ENCODE results near the gene SEMA3B. TPM values are rescaled to one million over a fixed set of nuclear protein-coding genes. Genes with fewer than 3 reads are reported as not detected.

Gene SEMA3B
- total and polyA plus RNA-seq, 2 of the 4 experiments (the other 2 are of a cell fraction): 4.3 to 29.3 TPM

GRCh38 chr3:50248387-50248786 lies 20.6 kb upstream of the SEMA3B start:
- H3K79me1 ChIP-seq (ENCODE audit: low read depth in 1 of 2, low read length in 2 of 2): peaks cover 9 to 87% of the 10 kb centered on the region in 2 experiments
- H3K23ac ChIP-seq (ENCODE audit: low read depth, low read length): peak overlapping the region; percentile 26; the same call in 1 of the 2 replicates
- no peak overlapping the region for H2BK15ac ChIP-seq (ENCODE audit: low read depth, low read length)
- H2AK9ac ChIP-seq (replicated peaks; ENCODE audit: low read depth, low read length, poor library complexity): peak overlapping the region; percentile 60
- H3K4ac ChIP-seq (ENCODE audit: low read depth, low read length): peak overlapping the region; percentile 44
- peak overlapping the region; percentile 8 for H2AFZ ChIP-seq (replicated peaks; ENCODE audit: low read length, poor library complexity)
- WGBS, 2 experiments (ENCODE audit: extremely low coverage in 2 of 2, insufficient read length in 1 of 2): no CpG with 5 or more reads among the region's 3 CpGs
- H3K14ac ChIP-seq (replicated peaks; ENCODE audit: low read depth, low read length): peak overlapping the region; percentile 27
- ChIA-PET CTCF (interaction anchor here (0.7 to 1.3 kb wide), 2 partner anchors 9 to 10 kb away, joined by 3 to 5 read pairs; no protein-coding TSS in a partner anchor), POLR2A (ENCODE audit: unreplicated experiment) (no interaction called here)
- 0 out of 2 replicates have a peak overlapping the region, but pooled peaks have one; percentile 16 for H3K4me2 ChIP-seq (ENCODE audit: low read depth, low read length)
- H2AK5ac ChIP-seq (ENCODE audit: low read depth, low read length): peak overlapping the region; percentile 51; the same call in 1 of the 2 replicates
- peaks cover 33% of the 10 kb centered on the region for H3K36me3 ChIP-seq (ENCODE audit: control insufficient read depth, insufficient read depth, low read length)
- dilution Hi-C loops (cut with HindIII; ENCODE audit: low sequenced_read_pairs, unreplicated experiment) (no loop called here), intact Hi-C loops (cut with micrococcal nuclease) (no loop called here), in situ Hi-C loops (cut with MboI; ENCODE audit: low sequenced_read_pairs) (no loop called here)
- no peak overlapping the region for H3K18ac ChIP-seq (ENCODE audit: low read depth, low read length)
- peak overlapping the region; percentile 36 for H3K27ac ChIP-seq (ENCODE audit: insufficient read depth, low read length)
- peak overlapping the region; percentile 14; the same call in 1 of the 2 replicates for H2BK120ac ChIP-seq (ENCODE audit: low read depth, low read length)
- H3K9me1 ChIP-seq (ENCODE audit: insufficient read depth, low read length): peaks cover 24% of the 10 kb centered on the region
- peak overlapping the region; percentile 22; the same call in 1 of the 2 replicates for H3K9ac ChIP-seq (ENCODE audit: low read depth, low read length)
- peaks cover 61% of the 10 kb centered on the region for H3K4me1 ChIP-seq (ENCODE audit: control insufficient read depth, insufficient read depth, low read length)
- no peak overlapping the region for H3K4me3 ChIP-seq (ENCODE audit: insufficient read depth, low read depth, low read length)
- H4K91ac ChIP-seq (ENCODE audit: insufficient read depth, low read depth, low read length): peak overlapping the region; percentile 48
- no peak for DNase-seq
- no peak overlapping the region for H4K5ac ChIP-seq (ENCODE audit: low read depth, low read length)
- peak overlapping the region; percentile 76 for H2BK5ac ChIP-seq (ENCODE audit: low read depth, low read length, poor library complexity, severe bottlenecking)
- H3K56ac ChIP-seq (ENCODE audit: extremely low read depth, insufficient read depth, low read length): no peak overlapping the region
- H4K8ac ChIP-seq (ENCODE audit: low read depth in 2 of 2, low read length in 2 of 2): peak overlapping the region; percentile 61 to 80; a peak in 3 of 4 replicates
- no TSS peak for BruUV-seq (replicated peaks)
- no peak for ATAC-seq (ENCODE audit: low read depth)
- no peaks in the 10 kb centered on the region for H3K9me3 ChIP-seq (ENCODE audit: control insufficient read depth, insufficient read depth, low read length)
- H4K20me1 ChIP-seq (ENCODE audit: insufficient read depth, low read length): peaks cover 85% of the 10 kb centered on the region
- H2BK20ac ChIP-seq (ENCODE audit: low read depth, low read length): no peak overlapping the region
- H3K27me3 ChIP-seq (ENCODE audit: control insufficient read depth, insufficient read depth, low read length): no peaks in the 10 kb centered on the region
- TF ChIP-seq MXI1 (IDR thresholded peaks at IDR 0.05; ENCODE audit: borderline replicate concordance, low read depth, low read length) (no peak), FOS (IDR thresholded peaks at IDR 0.05; ENCODE audit: low read depth, low read length) (no peak), RAD21 (IDR thresholded peaks at IDR 0.05; ENCODE audit: low read length) (no peak), SMC3 (IDR thresholded peaks at IDR 0.05; ENCODE audit: low read depth, low read length) (no peak), CEBPB (IDR thresholded peaks at IDR 0.05; ENCODE audit: low read depth, low read length) (no peak), RCOR1 (IDR thresholded peaks at IDR 0.05; ENCODE audit: insufficient replicate concordance, low read length) (no peak), BHLHE40 (IDR thresholded peaks at IDR 0.05; ENCODE audit: low read depth, low read length) (no peak), MAFK (IDR thresholded peaks at IDR 0.05; ENCODE audit: low read depth, low read length) (no peak), NFE2L2 (IDR thresholded peaks at IDR 0.05; ENCODE audit: low read depth, low read length) (no peak), CTCF (conservative IDR thresholded peaks at IDR 0.05; ENCODE audit: low read depth, low read length) (no peak), POLR2A (IDR thresholded peaks at IDR 0.05; ENCODE audit: low read depth, low read length) (no peak), CHD1 (IDR thresholded peaks at IDR 0.05; ENCODE audit: low read depth, low read length) (no peak)
- TF ChIP-seq, protein P1, sequence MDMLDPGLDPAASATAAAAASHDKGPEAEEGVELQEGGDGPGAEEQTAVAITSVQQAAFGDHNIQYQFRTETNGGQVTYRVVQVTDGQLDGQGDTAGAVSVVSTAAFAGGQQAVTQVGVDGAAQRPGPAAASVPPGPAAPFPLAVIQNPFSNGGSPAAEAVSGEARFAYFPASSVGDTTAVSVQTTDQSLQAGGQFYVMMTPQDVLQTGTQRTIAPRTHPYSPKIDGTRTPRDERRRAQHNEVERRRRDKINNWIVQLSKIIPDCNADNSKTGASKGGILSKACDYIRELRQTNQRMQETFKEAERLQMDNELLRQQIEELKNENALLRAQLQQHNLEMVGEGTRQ (IDR thresholded peaks at IDR 0.05; ENCODE audit: low read depth, low read length): no peak
- TF ChIP-seq, protein P2, sequence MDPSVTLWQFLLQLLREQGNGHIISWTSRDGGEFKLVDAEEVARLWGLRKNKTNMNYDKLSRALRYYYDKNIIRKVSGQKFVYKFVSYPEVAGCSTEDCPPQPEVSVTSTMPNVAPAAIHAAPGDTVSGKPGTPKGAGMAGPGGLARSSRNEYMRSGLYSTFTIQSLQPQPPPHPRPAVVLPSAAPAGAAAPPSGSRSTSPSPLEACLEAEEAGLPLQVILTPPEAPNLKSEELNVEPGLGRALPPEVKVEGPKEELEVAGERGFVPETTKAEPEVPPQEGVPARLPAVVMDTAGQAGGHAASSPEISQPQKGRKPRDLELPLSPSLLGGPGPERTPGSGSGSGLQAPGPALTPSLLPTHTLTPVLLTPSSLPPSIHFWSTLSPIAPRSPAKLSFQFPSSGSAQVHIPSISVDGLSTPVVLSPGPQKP (IDR thresholded peaks at IDR 0.05; ENCODE audit: borderline replicate concordance, low read depth, low read length): no peak
